GM21367 (cell line): Measurements from ENCODE around the gene RHOT2.
"Not testable (repeated sequence)": the region's sequence is repeated elsewhere in the genome, so short reads cannot be mapped to it uniquely, and the experiment has no call there.

Source experiments
- ATAC-seq: cut with Tn5 transposase; IDR thresholded peaks from one replicate; pipeline ENCODE4 v1.9.1; 2021; ENCODE audit not compliant: unreplicated experiment

Gene RHOT2

GRCh38 chr16:712740-713250 is 44.9 kb downstream of the RHOT2 start:
- ATAC-seq = not testable (repeated sequence)

GRCh38 chr16:714079-714478 is 46.1 kb downstream of the RHOT2 start:
- ATAC-seq = no peak

- ATAC-seq = peak; percentile 56
These were observed 46.9 kb downstream of the RHOT2 start, which contains the start of gene METRN for GRCh38 chr16:714558-715476. TSS of gene METRN (plus strand) at chr16:715118. CDS start at chr16:715290, 172 bp downstream.

GRCh38 chr16:715477-716199 is 47.7 kb downstream of the RHOT2 start:
- no peak for ATAC-seq

- no peak for ATAC-seq
These were observed 48.3 kb downstream of the RHOT2 start for GRCh38 chr16:716200-716568.

- no peak for ATAC-seq
These were observed 48.9 kb downstream of the RHOT2 start for GRCh38 chr16:716768-717325.

GRCh38 chr16:717450-718245 is 49.7 kb downstream of the RHOT2 start:
- no peak for ATAC-seq

- no peak for ATAC-seq
These were observed 50.5 kb downstream of the RHOT2 start for GRCh38 chr16:718389-718788.

GRCh38 chr16:718922-719321 is 51.0 kb downstream of the RHOT2 start:
- ATAC-seq = no peak

GRCh38 chr16:719815-720446 is 52.0 kb downstream of the RHOT2 start:
- ATAC-seq = no peak

- ATAC-seq = peak; percentile 8
These were observed 52.6 kb downstream of the RHOT2 start for GRCh38 chr16:720447-720989.

- peak; percentile 48 for ATAC-seq
These were observed 53.2 kb downstream of the RHOT2 start, which contains the start of gene ANTKMT for GRCh38 chr16:720990-721764. TSS of gene ANTKMT (plus strand) at chr16:721146. CDS start at chr16:721275, 129 bp downstream.

GRCh38 chr16:721765-722540 is 54.0 kb downstream of the RHOT2 start:
- no peak for ATAC-seq

GRCh38 chr16:722835-723633 is 55.1 kb downstream of the RHOT2 start:
- no peak for ATAC-seq

- no peak for ATAC-seq
These were observed 55.8 kb downstream of the RHOT2 start for GRCh38 chr16:723695-724094.
